Ramos (cell line): Measurements from ENCODE around the gene DYRK2.

ENCODE experiments used
- in situ Hi-C: fragments of 300-500 bp; cut with MboI; formaldehyde crosslinking; loops from one replicate; pipeline ENCODE4 v1.14.3; 2022; ENCODE audit warnings: low sequenced_read_pairs; ENCODE audit not compliant: unreplicated experiment

The DYRK2 gene

GRCh38 chr12:67648521-67649260 lies at the start of gene DYRK2:
Gene DYRK2 (plus strand): TSS chr12:67648745. CDS start chr12:67649134, 389 bp downstream.
- in situ Hi-C loops = no loop called here

DNA sequence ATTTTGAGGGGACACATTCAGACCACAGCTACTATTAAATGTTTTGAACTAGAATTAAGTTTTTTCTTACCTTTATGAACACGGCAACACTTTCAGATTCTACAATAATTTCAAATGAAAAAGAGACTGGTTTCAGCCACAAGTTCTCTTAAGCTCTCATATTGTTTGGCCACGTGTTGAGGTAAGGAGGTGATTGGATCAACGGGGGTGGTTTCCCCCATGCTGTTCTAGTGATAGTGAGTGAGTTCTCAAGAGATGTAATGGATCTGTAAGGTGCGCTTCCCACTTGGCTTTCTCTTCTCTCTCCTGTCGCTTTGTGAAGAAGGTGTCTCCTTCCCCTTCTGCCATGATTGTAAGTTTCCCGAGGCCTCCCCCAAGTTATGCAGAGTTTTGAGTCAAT lies 48.9 kb upstream of the DYRK2 start:
- in situ Hi-C loops = no loop called here

DNA sequence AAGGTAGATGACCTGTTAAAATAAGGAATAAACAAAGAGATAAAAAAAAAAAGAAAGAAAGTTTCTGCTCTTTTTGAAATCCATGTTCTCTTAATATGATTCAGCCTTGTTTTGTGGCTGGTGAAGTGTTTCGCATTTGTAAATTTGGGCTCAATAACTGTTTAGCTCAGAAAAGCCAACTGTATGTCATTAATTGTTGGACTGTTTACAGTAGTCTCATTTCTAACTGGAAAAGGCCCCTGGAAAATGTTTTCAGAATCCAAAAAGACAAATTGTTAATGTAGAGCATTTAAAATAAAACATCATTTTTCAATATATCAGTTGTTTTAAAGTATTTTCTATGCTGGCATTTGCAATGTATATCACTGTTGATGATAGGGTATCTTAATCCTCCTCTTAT lies 47.4 kb upstream of the DYRK2 start:
- in situ Hi-C loops = no loop called here

- in situ Hi-C loops = no loop called here
Observed at GRCh38 chr12:67609226-67609870, 39.2 kb upstream of the DYRK2 start.

- in situ Hi-C loops = no loop called here
Observed at GRCh38 chr12:67613040-67613439, 35.5 kb upstream of the DYRK2 start.

GRCh38 chr12:67617629-67618028 lies 30.9 kb upstream of the DYRK2 start:
- in situ Hi-C loops = no loop called here

DNA sequence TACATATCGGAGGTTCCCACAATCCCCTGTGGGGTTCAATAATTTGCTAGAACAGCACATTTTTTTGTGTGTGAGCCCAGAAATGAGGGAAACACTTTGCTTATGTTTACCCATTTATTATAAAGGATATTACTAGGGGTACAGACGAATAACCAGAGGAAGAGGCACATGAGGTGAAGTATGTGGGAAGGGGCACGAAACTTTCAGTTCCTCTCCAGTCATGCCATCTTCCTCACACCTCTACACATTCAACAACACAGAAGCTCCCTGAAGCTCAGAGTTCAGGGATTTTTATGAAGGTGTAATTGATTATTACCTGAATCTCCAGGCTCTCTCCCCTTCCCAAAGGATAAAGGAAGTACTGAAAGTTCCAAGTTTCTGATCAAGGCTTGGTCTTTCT lies 30.2 kb upstream of the DYRK2 start:
- in situ Hi-C loops = no loop called here

GRCh38 chr12:67621112-67621511 lies 27.4 kb upstream of the DYRK2 start:
- in situ Hi-C loops = no loop called here

DNA sequence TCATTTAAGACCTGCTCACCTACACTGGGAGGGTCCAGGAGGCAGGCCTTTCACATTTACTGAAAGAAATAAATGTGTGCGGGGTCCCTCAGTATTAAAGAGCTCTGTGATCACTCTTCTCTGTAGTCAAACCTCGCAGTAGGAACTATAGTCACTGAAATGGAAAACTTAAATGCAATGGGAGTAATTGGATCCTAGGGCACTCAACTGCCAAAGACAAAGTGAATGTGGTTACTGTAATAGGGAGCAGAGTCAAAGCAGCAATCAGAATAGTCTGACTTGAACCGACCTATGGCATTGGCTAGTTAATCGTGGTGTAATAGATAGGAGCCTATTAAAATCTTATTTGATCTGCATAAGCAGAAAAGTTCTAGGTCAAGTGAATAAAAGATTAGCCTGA lies 26.6 kb upstream of the DYRK2 start:
- in situ Hi-C loops = no loop called here

DNA sequence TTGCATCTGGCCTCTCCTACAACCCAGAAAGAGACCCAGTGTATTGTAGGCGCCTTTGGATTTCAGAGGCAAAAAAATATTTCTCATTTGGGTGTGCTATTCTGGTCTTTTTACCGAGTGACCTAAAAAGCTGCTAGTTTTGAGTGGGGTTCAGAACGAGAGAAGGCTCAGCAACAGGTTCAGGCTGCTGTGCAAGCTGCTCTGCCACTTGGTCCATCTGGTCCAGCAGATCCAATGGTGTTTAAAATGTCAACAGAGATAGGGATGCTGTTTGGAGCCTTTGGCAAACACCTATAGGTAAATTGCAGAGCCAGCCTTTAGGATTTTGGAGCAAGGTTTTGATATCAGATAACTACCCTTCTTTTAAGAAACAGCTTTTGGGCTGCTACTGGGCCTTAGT lies 25.3 kb upstream of the DYRK2 start:
- in situ Hi-C loops = no loop called here

DNA sequence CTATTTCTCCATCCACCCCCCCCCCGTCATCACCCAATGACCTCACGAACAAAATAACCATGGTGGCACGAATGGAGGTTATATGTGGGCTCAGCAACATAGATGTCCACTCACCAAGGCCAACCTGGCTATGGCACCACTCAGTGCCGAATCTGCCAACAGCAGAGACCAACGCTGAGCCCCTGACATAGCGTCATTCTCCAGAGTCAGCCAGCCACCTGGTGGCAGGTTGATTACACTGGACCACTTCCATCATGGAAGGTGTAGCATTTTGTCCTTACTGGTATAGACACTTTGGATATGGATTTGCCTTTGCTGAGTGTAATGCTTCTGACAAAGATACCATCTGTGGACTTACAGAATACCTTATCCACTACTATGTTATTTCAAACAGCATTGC lies 24.2 kb upstream of the DYRK2 start:
- in situ Hi-C loops = no loop called here

- in situ Hi-C loops = no loop called here
Observed at GRCh38 chr12:67625004-67625403, 23.5 kb upstream of the DYRK2 start.

- in situ Hi-C loops = no loop called here
Observed at GRCh38 chr12:67626156-67626555, 22.4 kb upstream of the DYRK2 start.

DNA sequence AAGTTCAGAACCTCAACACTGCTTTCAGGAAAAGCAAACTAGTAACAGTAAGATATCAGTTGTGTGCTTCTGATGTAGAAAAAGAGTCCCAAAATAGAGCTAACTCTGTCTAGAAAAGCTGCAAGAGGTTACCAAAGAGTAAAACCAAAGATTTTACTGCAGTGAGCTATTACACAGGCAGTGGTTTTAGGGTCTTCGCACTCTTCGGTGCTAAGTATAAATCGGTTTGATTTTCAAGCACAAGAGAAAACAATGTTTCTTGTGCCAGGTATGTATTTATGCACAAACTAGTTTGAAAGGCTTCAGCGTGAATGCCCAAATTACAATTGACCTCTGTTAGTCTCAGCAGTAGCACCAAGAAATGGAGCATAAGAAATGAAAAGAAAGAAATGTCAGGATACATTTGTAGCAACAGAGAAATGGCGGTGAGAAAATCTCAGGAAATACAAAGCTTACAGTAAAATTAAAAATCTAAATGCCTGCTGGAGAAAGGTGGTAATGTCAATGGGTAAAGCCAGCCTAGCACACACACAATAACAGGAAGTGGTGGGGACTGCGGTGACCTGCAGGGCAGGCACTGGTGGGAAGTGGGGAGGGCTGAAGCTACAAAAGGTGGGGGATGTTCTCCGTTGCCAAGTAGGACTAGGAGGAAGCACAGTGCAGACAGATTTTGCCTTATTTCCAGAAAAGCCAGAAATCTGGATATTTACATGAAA lies 18.0 kb upstream of the DYRK2 start:
- in situ Hi-C loops = no loop called here

- in situ Hi-C loops = no loop called here
Observed at GRCh38 chr12:67632005-67632404, 16.5 kb upstream of the DYRK2 start.

GRCh38 chr12:67633024-67633610 lies 15.4 kb upstream of the DYRK2 start:
- in situ Hi-C loops = no loop called here

DNA sequence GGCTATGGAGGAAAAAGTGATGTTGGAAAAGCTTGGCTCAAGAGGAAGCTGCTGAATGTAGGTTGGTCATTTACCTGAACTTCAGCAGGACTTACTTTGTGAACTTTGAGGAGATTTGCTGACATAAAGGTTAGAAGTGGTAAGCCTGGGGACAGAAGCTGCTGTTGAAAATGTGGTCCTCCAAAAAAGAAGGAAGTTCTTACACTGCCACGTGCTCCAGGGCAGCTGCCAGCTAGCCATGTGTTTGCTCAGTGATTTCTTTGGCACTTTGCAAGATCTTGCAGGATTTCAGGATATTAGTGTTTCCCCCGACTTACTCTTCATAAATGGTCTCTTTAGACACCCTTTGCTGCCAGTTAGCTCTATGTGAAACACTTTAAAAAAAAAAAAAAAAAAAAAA lies 14.8 kb upstream of the DYRK2 start:
- in situ Hi-C loops = no loop called here

DNA sequence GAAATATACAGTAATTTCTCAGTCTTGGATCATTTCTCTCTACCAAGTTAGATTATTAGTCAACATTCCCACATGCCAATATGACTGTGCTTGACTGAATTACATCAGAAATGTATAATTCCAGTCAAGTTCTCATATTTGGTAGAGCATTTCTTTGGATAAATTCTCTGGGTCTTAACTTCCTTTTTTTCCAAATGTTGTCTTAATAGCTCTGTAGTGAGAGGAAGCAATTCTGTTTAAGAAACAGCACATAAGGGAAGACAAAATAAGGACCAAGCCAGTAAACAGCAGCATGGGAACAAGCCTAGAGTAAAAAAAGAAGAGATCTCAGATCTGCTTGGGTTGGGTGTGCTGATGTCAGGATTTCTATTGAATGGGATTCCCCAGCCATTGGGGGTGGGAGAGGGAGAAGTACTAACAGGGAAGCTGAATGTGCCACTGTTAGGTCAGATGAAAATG lies 14.2 kb upstream of the DYRK2 start:
- in situ Hi-C loops = no loop called here

DNA sequence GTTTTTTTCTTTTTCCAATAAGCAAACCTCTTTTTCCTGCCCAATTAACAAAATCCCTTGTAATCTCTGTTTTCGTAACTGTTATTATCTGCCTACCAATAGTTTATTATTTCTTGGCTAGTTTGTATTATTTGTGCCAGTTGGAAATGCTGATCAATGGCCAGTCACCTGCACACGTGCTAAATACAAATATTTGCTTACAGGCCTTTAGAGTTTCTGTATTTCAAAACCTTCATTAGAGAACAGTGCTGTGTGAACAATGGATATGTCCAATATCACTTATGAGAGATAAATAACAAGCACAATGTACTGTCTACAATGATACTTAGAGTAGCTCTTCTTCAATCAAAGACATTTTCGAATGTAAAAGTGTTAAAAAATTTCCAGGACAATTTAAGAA lies 10.8 kb upstream of the DYRK2 start:
- in situ Hi-C loops = no loop called here

DNA sequence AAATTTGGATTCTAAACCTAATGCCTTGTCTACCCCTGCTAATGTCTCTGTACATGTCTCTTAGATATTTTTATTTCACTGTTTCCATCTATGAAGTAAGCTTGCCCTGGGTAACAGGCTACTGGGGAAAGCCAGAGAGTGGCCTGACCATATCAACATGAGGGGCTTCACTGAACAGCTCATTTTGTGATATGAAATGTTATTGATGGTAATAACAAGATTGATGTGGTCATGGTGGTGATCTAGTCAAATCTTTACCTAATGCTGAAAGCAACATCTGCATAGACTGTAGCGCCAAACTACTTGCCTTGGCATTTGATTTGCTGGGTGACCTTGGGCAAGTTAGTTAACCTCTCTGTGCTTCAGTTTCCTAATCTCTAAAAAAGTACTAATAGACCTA lies 9.9 kb upstream of the DYRK2 start:
- in situ Hi-C loops = no loop called here

DNA sequence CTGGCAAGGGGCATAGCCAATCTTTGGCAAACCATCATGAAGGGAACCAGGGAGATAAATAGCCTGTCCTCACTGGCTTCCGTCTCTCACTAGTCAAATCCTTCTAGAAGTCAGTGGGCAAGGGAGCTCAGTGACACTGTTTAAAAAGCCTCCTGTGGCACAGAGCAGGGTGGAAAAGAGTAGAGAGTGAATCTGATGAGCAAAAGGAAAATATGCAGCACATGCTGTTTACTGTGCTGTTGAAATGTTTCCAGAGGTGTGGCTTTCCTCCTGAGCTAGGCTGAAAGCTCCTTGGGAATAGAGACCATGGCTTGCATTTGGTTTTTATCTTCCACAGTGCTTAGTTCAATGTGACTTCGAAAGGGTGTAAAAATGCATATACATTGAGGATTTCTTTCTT lies 7.7 kb upstream of the DYRK2 start:
- in situ Hi-C loops = no loop called here
